ENCODE measurements around the gene KLHDC8B. TPM values are rescaled to one million over a fixed set of nuclear protein-coding genes. Genes with fewer than 3 reads are reported as not detected.

The KLHDC8B gene
- total RNA-seq, 1 experiment from 2014 or later: 8.4 TPM

DNA sequence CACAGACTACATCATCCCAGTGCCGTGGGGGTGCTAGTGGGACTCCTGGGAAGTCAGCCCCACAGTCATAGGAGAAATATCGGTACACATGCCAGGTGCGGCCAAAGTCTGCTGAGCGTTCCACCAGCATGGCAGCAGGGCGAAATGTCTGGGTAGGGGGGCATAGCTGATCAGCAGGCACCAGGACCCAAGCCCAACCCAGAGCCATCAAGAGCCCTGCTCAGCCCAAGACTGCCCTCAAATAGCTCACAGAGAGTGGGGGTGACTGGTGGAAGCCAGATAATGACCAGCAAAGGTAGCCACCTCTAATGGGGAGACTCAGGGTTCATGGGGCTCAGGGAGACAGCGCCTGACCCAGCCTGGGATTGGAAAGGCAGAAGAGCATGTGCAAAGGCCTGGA, 39.8 kb upstream of the KLHDC8B start:
- Histone ChIP-seq H3K9ac (ENCODE audit: low read length) (no peak overlapping the region), H3K27ac (ENCODE audit: low read length) (no peak overlapping the region), H3K27me3 (ENCODE audit: low read length) (no peaks in the 10 kb centered on the region), H3K4me1 (ENCODE audit: low read length) (no peaks in the 10 kb centered on the region), H2AFZ (ENCODE audit: low read length) (no peak overlapping the region), H3K79me2 (ENCODE audit: low read length) (no peaks in the 10 kb centered on the region), H3K9me3 (ENCODE audit: low read length) (no peaks in the 10 kb centered on the region), H3K4me2 (ENCODE audit: low read depth, low read length, poor library complexity, severe bottlenecking) (no peak overlapping the region), H3K9me2 (replicated peaks; ENCODE audit: insufficient read depth, low read length) (no peaks in the 10 kb centered on the region), H4K20me1 (ENCODE audit: insufficient read depth, low read depth, low read length) (no peaks in the 10 kb centered on the region), H3K4me3 (ENCODE audit: low read length) (no peak overlapping the region), H3K36me3 (ENCODE audit: insufficient read depth, low read length) (no peaks in the 10 kb centered on the region)
- no peak for DNase-seq

DNA sequence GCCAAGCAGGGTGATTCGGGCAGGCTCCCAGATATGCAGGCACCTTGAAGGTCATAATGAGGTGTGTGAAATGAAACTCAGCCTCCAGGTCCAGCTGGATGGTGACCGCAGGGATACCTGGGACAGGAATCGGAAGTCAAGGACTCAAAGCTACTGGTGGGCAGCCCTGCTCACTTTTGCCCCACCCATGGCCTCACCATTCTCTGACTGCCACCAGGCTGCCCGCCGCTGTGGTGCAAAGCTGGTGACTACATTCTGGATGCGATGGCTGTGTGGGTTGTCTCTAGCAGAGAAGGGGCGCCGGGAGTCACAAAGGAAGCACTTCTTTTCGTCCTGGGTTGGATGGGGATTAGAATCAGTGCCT, 39.3 kb upstream of the KLHDC8B start:
- H3K9ac ChIP-seq (ENCODE audit: low read length): no peak overlapping the region
- H3K36me3 ChIP-seq (ENCODE audit: insufficient read depth, low read length): no peaks in the 10 kb centered on the region
- no peaks in the 10 kb centered on the region for H4K20me1 ChIP-seq (ENCODE audit: insufficient read depth, low read depth, low read length)
- no peaks in the 10 kb centered on the region for H3K9me3 ChIP-seq (ENCODE audit: low read length)
- H3K79me2 ChIP-seq (ENCODE audit: low read length): no peaks in the 10 kb centered on the region
- H3K4me1 ChIP-seq (ENCODE audit: low read length): no peaks in the 10 kb centered on the region
- H2AFZ ChIP-seq (ENCODE audit: low read length): no peak overlapping the region
- H3K4me3 ChIP-seq (ENCODE audit: low read length): no peak overlapping the region
- H3K9me2 ChIP-seq (replicated peaks; ENCODE audit: insufficient read depth, low read length): no peaks in the 10 kb centered on the region
- no peaks in the 10 kb centered on the region for H3K27me3 ChIP-seq (ENCODE audit: low read length)
- DNase-seq: no peak
- H3K27ac ChIP-seq (ENCODE audit: low read length): no peak overlapping the region
- no peak overlapping the region for H3K4me2 ChIP-seq (ENCODE audit: low read depth, low read length, poor library complexity, severe bottlenecking)

DNA sequence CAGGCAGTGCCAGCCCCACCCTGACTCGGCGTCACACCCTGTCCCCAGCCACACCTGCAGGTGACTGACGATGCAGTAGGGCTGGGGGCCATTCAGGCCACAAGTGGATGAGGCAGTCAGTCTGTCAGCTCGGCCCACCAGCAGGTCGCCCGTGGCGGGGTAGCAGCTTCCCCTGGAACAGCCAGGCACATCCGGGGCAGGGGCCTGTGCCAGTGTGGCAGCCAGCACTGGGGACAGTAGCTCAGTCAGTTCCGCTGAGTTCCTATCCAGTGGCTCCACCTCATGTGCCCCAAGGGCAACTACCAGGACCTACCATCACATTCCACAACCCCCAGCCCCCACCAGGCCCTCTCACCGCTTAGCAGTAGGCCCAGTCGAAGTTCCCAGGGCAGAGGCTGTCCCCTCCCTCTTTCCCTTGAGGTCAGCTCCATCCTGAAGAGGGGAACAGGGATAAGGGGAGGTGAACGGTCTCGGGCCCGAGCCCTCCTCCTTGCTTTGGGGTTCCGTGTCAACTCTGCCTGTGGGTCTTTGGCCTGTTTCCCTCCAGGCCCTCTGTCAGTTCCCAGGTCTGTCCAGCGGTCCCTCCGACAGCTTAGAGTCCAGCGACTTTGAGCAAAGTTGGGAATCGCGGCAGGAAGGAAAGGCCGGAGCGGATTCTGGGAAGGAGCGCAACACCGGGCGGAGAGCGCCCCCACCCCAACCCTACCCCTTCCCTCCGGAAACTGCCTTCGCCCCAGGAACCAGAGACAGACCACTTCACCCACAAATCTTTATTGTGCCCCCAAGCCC, 38.8 kb upstream of the KLHDC8B start, which contains the start of gene LAMB2:
Gene LAMB2, minus strand, starts transcription at position 614 of the 789 bp plus-strand sequence. Its CDS starts 183 bp downstream, at position 431.
- Histone ChIP-seq H2AFZ (ENCODE audit: low read length) (no peak within 1 kb of the TSS), H3K4me2 (ENCODE audit: low read depth, low read length, poor library complexity, severe bottlenecking) (no peak within 1 kb of the TSS), H3K27ac (ENCODE audit: low read length) (no peak within 1 kb of the TSS), H3K4me1 (ENCODE audit: low read length) (no peaks in the 10 kb centered on the region), H3K9me3 (ENCODE audit: low read length) (no peaks in the 10 kb centered on the region), H3K9me2 (replicated peaks; ENCODE audit: insufficient read depth, low read length) (no peaks in the 10 kb centered on the region), H3K36me3 (ENCODE audit: insufficient read depth, low read length) (no peaks in the 10 kb centered on the region), H3K4me3 (ENCODE audit: low read length) (no peak within 1 kb of the TSS), H3K27me3 (ENCODE audit: low read length) (no peaks in the 10 kb centered on the region), H3K9ac (ENCODE audit: low read length) (no peak within 1 kb of the TSS), H3K79me2 (ENCODE audit: low read length) (no peaks in the 10 kb centered on the region), H4K20me1 (ENCODE audit: insufficient read depth, low read depth, low read length) (no peaks in the 10 kb centered on the region)
- no peak for DNase-seq

DNA sequence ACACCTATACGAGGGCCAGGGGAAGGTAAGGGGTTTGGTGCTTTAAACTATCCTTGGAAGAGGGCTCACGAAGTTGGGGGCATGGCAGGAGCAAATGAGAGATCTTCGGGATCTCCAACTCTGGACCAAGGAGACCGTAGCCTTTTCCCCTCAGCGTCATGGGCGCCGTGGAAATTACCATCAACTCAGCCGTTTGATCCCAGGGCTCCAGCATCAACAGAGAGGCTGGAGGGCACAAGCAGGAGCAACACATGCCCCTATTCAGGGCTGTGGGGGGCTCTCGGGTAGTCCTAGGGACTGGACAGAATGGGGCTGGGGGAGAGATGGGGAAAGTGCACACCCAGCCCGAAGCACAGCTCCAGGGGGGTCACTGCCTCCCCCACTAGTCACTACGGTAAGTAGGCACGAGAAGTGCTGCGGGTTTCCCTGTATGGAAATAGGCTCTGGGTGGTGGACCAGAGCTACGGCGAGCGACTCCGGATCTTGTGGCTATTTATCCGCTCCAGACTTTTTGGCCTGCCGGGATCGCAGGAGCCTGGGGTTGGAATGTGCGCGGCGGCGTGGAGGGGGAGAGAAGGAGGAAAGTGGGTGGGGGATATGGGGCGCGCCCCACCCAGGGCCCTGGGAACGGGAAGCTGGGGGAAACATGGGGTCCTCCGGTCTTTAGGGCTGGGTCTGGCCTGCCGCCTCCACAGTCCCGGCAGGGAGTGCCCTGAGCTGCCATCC, 38.0 kb upstream of the KLHDC8B start:
- H3K79me2 ChIP-seq (ENCODE audit: low read length): no peaks in the 10 kb centered on the region
- H3K9ac ChIP-seq (ENCODE audit: low read length): no peak overlapping the region
- H3K9me3 ChIP-seq (ENCODE audit: low read length): no peaks in the 10 kb centered on the region
- no peak overlapping the region for H2AFZ ChIP-seq (ENCODE audit: low read length)
- DNase-seq: no peak
- H3K4me3 ChIP-seq (ENCODE audit: low read length): no peak overlapping the region
- no peak overlapping the region for H3K4me2 ChIP-seq (ENCODE audit: low read depth, low read length, poor library complexity, severe bottlenecking)
- H3K4me1 ChIP-seq (ENCODE audit: low read length): no peaks in the 10 kb centered on the region
- no peaks in the 10 kb centered on the region for H3K36me3 ChIP-seq (ENCODE audit: insufficient read depth, low read length)
- H3K27me3 ChIP-seq (ENCODE audit: low read length): no peaks in the 10 kb centered on the region
- H3K27ac ChIP-seq (ENCODE audit: low read length): no peak overlapping the region
- no peaks in the 10 kb centered on the region for H4K20me1 ChIP-seq (ENCODE audit: insufficient read depth, low read depth, low read length)
- no peaks in the 10 kb centered on the region for H3K9me2 ChIP-seq (replicated peaks; ENCODE audit: insufficient read depth, low read length)

DNA sequence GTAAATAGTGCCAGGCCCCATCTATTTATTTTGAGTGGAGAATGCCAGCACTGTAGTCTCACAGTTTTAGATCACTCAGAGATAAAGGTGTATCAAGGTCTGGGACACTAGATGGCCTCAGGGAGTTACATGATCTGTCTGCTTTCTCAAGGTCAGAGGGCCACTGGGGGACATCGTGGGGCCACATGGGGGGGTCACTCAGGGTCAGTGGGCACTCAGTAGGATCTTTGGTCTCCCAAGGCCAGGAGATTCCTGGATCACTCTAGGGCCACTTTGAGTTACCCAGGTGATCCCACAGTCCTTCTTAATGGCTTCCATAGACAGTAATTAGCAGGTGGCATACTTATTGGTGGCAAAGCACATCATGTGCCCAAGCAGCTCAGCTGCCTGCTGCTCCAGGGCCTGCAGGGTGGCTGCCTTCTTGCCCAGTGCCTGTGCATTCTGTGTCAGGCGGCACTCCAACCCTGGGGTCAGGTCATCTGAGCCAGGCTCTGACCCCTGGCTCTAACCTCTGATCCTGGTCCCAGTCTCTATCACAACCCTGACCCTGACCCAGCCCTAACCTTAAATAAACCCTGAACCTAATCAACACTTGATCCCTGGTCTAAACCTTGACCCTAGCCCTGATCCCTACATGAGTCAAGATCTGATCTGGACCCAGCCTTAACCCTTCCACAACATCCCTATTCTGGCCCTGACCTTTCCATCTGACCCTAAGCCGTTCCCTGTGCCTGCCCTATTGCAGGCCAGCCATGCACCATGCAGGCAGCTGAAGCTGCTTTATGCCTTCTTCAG, 36.7 kb upstream of the KLHDC8B start:
- Histone ChIP-seq H3K4me3 (ENCODE audit: low read length) (no peak overlapping the region), H3K27ac (ENCODE audit: low read length) (no peak overlapping the region), H3K36me3 (ENCODE audit: insufficient read depth, low read length) (no peaks in the 10 kb centered on the region), H3K4me2 (ENCODE audit: low read depth, low read length, poor library complexity, severe bottlenecking) (no peak overlapping the region), H3K9me2 (replicated peaks; ENCODE audit: insufficient read depth, low read length) (no peaks in the 10 kb centered on the region), H4K20me1 (ENCODE audit: insufficient read depth, low read depth, low read length) (no peaks in the 10 kb centered on the region), H3K79me2 (ENCODE audit: low read length) (no peaks in the 10 kb centered on the region), H3K4me1 (ENCODE audit: low read length) (no peaks in the 10 kb centered on the region), H3K27me3 (ENCODE audit: low read length) (no peaks in the 10 kb centered on the region), H3K9me3 (ENCODE audit: low read length) (no peaks in the 10 kb centered on the region), H3K9ac (ENCODE audit: low read length) (no peak overlapping the region), H2AFZ (ENCODE audit: low read length) (no peak overlapping the region)
- DNase-seq: no peak

DNA sequence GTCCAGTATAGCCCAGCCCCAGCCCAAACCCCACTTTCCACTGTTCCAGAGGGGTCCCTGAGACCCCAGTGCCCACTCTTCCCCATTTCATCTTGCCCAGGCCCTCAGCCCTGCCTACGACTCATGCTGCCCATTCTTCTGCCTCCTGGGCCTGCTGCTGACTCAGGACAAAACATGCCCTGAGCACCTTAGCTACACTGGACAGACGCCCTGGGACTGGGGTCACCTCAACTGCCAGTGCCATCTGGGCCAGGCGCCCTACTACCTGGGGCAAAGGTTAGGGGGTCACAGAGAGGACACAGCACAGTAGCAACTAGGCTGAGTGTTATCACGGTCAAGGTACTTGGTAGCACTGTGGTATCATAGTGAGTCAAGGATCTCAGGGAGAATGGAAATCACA, 35.9 kb upstream of the KLHDC8B start:
- H3K4me2 ChIP-seq (ENCODE audit: low read depth, low read length, poor library complexity, severe bottlenecking): no peak overlapping the region
- DNase-seq: no peak
- no peaks in the 10 kb centered on the region for H3K79me2 ChIP-seq (ENCODE audit: low read length)
- no peak overlapping the region for H3K27ac ChIP-seq (ENCODE audit: low read length)
- no peaks in the 10 kb centered on the region for H3K27me3 ChIP-seq (ENCODE audit: low read length)
- H2AFZ ChIP-seq (ENCODE audit: low read length): no peak overlapping the region
- H3K9ac ChIP-seq (ENCODE audit: low read length): no peak overlapping the region
- H3K4me1 ChIP-seq (ENCODE audit: low read length): no peaks in the 10 kb centered on the region
- no peak overlapping the region for H3K4me3 ChIP-seq (ENCODE audit: low read length)
- no peaks in the 10 kb centered on the region for H3K36me3 ChIP-seq (ENCODE audit: insufficient read depth, low read length)
- H4K20me1 ChIP-seq (ENCODE audit: insufficient read depth, low read depth, low read length): no peaks in the 10 kb centered on the region
- no peaks in the 10 kb centered on the region for H3K9me3 ChIP-seq (ENCODE audit: low read length)
- no peaks in the 10 kb centered on the region for H3K9me2 ChIP-seq (replicated peaks; ENCODE audit: insufficient read depth, low read length)

DNA sequence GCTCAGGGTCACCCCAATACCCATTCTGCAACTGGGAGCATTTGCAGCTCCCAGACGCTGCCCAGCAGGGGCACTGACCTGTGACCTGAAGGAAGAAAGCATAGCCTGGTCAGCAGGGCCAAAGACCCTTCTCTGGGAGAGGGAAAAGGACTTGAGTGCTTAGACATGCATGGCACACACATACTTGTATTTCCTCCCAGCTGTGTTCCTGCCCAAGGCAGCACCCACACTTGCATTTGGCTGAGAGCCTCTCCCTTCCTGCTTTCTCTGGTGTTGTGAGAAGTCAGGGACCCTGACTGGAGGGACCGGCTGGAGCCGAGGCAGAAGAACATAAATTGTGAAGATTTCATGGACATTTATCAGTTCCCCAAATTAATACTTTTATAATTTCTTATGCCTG, 31.3 kb upstream of the KLHDC8B start:
- no peaks in the 10 kb centered on the region for H3K36me3 ChIP-seq (ENCODE audit: insufficient read depth, low read length)
- H2AFZ ChIP-seq (ENCODE audit: low read length): no peak overlapping the region
- H3K79me2 ChIP-seq (ENCODE audit: low read length): no peaks in the 10 kb centered on the region
- no peak overlapping the region for H3K27ac ChIP-seq (ENCODE audit: low read length)
- no peaks in the 10 kb centered on the region for H3K9me3 ChIP-seq (ENCODE audit: low read length)
- H4K20me1 ChIP-seq (ENCODE audit: insufficient read depth, low read depth, low read length): no peaks in the 10 kb centered on the region
- H3K4me3 ChIP-seq (ENCODE audit: low read length): no peak overlapping the region
- no peak for DNase-seq
- no peak overlapping the region for H3K4me2 ChIP-seq (ENCODE audit: low read depth, low read length, poor library complexity, severe bottlenecking)
- H3K9me2 ChIP-seq (replicated peaks; ENCODE audit: insufficient read depth, low read length): no peaks in the 10 kb centered on the region
- H3K27me3 ChIP-seq (ENCODE audit: low read length): no peaks in the 10 kb centered on the region
- H3K9ac ChIP-seq (ENCODE audit: low read length): no peak overlapping the region
- no peaks in the 10 kb centered on the region for H3K4me1 ChIP-seq (ENCODE audit: low read length)

DNA sequence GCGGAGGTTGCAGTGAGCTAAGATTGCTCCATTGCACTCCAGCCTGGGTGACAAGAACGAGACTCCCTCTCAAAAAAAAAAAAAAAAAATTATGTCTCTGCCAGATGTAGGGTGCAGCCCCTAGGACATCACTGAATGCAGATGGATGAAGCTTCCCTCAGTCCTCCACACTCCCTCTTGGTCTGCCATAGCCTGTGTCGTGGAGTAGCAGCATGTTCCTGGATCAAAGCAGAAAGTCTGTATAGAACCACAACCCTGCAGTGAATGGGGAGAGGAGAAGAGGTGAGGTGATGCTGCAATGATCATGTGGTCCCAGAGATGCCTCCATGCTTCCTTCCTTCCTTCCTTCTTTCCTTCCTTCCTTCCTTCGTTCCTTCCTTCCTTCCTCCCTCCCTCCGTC, 23.2 kb upstream of the KLHDC8B start:
- no peak overlapping the region for H3K9ac ChIP-seq (ENCODE audit: low read length)
- H3K79me2 ChIP-seq (ENCODE audit: low read length): no peaks in the 10 kb centered on the region
- H3K27me3 ChIP-seq (ENCODE audit: low read length): no peaks in the 10 kb centered on the region
- H3K4me2 ChIP-seq (ENCODE audit: low read depth, low read length, poor library complexity, severe bottlenecking): no peak overlapping the region
- H3K4me1 ChIP-seq (ENCODE audit: low read length): no peaks in the 10 kb centered on the region
- H3K9me3 ChIP-seq (ENCODE audit: low read length): no peaks in the 10 kb centered on the region
- H2AFZ ChIP-seq (ENCODE audit: low read length): no peak overlapping the region
- H3K27ac ChIP-seq (ENCODE audit: low read length): no peak overlapping the region
- H4K20me1 ChIP-seq (ENCODE audit: insufficient read depth, low read depth, low read length): no peaks in the 10 kb centered on the region
- H3K36me3 ChIP-seq (ENCODE audit: insufficient read depth, low read length): no peaks in the 10 kb centered on the region
- DNase-seq: no peak
- no peaks in the 10 kb centered on the region for H3K9me2 ChIP-seq (replicated peaks; ENCODE audit: insufficient read depth, low read length)
- H3K4me3 ChIP-seq (ENCODE audit: low read length): no peak overlapping the region
